H1 (cell line): Measurements from ENCODE around the gene ELL2. TPM values are rescaled to one million over a fixed set of nuclear protein-coding genes. Genes with fewer than 3 reads are reported as not detected.
A peak's percentile ranks its signal among the peaks of the same experiment; 100 is the strongest.

Experiments used
- KDM4A ChIP-seq: IDR thresholded peaks from one replicate; pipeline ENCODE4 v1.7.1; 2012; ENCODE audit warnings: low read depth, mild to moderate bottlenecking, moderate library complexity, low read length, inconsistent platforms; ENCODE audit not compliant: severe bottlenecking
- MAFK ChIP-seq: IDR thresholded peaks from 2 replicates; pipeline ENCODE4 v1.6.1; 2012; ENCODE audit warnings: low read depth, mild to moderate bottlenecking, improper control_type of control experiment, low read length
- NRF1 ChIP-seq: IDR thresholded peaks from 2 replicates; pipeline ENCODE4 v1.6.1; 2011; ENCODE audit warnings: mild to moderate bottlenecking, low read depth, low read length, improper control_type of control experiment
- SIN3A ChIP-seq, 2 experiments: IDR thresholded peaks in 1 of 2; conservative IDR thresholded peaks in 1 of 2; 2 replicates each; pipeline ENCODE4 v1.6.1; 2011 to 2012; ENCODE audit warnings: low read length in 2 of 2, improper control_type of control experiment in 1 of 2, low read depth in 1 of 2, mild to moderate bottlenecking in 1 of 2
- TAF7 ChIP-seq: optimal IDR thresholded peaks from 2 replicates; pipeline ENCODE3; 2011; ENCODE audit warnings: low read depth, mild to moderate bottlenecking, inconsistent platforms, low read length, moderate library complexity, borderline replicate concordance
- polyA plus RNA-seq, 7 experiments: library from polyadenylated mRNA; depleted of rRNA in 3 of 7; stranded (reverse) in 5 of 7; unstranded in 2 of 7; fragments of >200 nt in 5 of 7; fragments of 200-250 nt in 2 of 7; gene quantifications; 1 replicate in 5 of 7; 2 replicates in 1 of 7; 4 replicates in 1 of 7; pipeline versions ENCODE4 v1.2.1 to v1.2.3, GENCODE V29; 2011 to 2013; ENCODE audit warnings: missing spikeins in 2 of 7, mixed read lengths in 2 of 7
- total RNA-seq: library from RNA; stranded (reverse); fragmentation: NEBNext Ultra II Directional; extraction: Animal tissue kit (Norgen Biotek cat#: 25700); gene quantifications from 2 replicates; pipeline ENCODE4 v1.2.1, GENCODE V29; 2021
- TF ChIP-seq, protein P1 (sequence below): fragments of 300-600 bp; sonication (generic); IDR thresholded peaks from 2 replicates; pipeline ENCODE4 v1.7.1; 2012; ENCODE audit warnings: low read length, moderate library complexity, mild to moderate bottlenecking, inconsistent platforms; ENCODE audit not compliant: insufficient replicate concordance

The ELL2 gene
- total and polyA plus RNA-seq, 2 of the 8 experiments (the other 6 are each of a cell fraction or from before 2014, with no cell fraction given), result 6.3 to 29.4 TPM

DNA sequence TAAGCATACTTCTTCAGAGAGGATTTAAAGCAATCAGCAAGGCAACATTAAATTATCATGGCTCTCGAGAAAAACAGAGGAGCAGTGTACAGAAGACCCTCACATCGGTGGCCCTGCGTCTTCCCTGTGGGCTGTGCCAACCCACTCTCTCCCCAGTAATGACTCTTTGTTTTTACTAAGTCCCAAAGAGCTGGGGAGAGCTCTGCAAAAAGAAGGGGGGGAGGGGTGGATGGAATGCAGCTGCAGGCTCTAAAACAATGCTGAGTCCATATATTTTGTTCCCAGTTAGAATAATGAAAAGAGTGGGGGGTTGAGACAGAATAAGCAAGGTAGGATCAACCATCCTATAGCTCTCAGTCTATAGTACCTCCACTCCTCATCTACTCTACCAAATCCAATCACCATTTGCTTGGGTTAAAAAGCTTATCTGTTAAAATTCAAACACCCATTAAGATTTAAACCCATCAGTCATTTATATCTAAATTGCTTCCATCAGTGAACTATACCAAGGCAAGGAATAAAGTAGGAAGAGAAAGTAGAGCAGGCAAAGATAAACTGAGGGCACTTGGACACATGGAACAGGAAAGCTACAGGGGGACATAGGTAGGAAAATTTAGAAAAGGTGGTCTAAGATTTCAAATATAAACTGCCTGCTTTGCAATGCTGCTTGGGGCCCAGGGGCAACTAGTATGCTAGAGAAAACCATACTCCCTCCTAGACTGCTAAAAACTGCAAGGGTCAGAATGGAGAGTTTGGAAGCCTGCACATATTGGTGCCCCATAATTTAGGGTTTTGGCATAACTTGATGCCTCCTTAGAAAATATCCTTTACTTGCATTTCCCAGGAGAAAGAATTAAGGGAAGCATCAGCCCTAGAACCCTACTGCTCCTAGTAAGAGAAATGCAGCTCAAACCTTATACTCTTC lies 20.6 kb downstream of the ELL2 start (continued):
- TF ChIP-seq SIN3A (conservative IDR thresholded peaks at IDR 0.05 in 1 of 2, IDR thresholded peaks at IDR 0.05 in 1 of 2; ENCODE audit: low read depth in 1 of 2, low read length in 2 of 2), result no peak
- no peak for TF ChIP-seq NRF1
- TF ChIP-seq TAF7, result no peak
- TF ChIP-seq KDM4A, result no peak
- TF ChIP-seq, protein P1, sequence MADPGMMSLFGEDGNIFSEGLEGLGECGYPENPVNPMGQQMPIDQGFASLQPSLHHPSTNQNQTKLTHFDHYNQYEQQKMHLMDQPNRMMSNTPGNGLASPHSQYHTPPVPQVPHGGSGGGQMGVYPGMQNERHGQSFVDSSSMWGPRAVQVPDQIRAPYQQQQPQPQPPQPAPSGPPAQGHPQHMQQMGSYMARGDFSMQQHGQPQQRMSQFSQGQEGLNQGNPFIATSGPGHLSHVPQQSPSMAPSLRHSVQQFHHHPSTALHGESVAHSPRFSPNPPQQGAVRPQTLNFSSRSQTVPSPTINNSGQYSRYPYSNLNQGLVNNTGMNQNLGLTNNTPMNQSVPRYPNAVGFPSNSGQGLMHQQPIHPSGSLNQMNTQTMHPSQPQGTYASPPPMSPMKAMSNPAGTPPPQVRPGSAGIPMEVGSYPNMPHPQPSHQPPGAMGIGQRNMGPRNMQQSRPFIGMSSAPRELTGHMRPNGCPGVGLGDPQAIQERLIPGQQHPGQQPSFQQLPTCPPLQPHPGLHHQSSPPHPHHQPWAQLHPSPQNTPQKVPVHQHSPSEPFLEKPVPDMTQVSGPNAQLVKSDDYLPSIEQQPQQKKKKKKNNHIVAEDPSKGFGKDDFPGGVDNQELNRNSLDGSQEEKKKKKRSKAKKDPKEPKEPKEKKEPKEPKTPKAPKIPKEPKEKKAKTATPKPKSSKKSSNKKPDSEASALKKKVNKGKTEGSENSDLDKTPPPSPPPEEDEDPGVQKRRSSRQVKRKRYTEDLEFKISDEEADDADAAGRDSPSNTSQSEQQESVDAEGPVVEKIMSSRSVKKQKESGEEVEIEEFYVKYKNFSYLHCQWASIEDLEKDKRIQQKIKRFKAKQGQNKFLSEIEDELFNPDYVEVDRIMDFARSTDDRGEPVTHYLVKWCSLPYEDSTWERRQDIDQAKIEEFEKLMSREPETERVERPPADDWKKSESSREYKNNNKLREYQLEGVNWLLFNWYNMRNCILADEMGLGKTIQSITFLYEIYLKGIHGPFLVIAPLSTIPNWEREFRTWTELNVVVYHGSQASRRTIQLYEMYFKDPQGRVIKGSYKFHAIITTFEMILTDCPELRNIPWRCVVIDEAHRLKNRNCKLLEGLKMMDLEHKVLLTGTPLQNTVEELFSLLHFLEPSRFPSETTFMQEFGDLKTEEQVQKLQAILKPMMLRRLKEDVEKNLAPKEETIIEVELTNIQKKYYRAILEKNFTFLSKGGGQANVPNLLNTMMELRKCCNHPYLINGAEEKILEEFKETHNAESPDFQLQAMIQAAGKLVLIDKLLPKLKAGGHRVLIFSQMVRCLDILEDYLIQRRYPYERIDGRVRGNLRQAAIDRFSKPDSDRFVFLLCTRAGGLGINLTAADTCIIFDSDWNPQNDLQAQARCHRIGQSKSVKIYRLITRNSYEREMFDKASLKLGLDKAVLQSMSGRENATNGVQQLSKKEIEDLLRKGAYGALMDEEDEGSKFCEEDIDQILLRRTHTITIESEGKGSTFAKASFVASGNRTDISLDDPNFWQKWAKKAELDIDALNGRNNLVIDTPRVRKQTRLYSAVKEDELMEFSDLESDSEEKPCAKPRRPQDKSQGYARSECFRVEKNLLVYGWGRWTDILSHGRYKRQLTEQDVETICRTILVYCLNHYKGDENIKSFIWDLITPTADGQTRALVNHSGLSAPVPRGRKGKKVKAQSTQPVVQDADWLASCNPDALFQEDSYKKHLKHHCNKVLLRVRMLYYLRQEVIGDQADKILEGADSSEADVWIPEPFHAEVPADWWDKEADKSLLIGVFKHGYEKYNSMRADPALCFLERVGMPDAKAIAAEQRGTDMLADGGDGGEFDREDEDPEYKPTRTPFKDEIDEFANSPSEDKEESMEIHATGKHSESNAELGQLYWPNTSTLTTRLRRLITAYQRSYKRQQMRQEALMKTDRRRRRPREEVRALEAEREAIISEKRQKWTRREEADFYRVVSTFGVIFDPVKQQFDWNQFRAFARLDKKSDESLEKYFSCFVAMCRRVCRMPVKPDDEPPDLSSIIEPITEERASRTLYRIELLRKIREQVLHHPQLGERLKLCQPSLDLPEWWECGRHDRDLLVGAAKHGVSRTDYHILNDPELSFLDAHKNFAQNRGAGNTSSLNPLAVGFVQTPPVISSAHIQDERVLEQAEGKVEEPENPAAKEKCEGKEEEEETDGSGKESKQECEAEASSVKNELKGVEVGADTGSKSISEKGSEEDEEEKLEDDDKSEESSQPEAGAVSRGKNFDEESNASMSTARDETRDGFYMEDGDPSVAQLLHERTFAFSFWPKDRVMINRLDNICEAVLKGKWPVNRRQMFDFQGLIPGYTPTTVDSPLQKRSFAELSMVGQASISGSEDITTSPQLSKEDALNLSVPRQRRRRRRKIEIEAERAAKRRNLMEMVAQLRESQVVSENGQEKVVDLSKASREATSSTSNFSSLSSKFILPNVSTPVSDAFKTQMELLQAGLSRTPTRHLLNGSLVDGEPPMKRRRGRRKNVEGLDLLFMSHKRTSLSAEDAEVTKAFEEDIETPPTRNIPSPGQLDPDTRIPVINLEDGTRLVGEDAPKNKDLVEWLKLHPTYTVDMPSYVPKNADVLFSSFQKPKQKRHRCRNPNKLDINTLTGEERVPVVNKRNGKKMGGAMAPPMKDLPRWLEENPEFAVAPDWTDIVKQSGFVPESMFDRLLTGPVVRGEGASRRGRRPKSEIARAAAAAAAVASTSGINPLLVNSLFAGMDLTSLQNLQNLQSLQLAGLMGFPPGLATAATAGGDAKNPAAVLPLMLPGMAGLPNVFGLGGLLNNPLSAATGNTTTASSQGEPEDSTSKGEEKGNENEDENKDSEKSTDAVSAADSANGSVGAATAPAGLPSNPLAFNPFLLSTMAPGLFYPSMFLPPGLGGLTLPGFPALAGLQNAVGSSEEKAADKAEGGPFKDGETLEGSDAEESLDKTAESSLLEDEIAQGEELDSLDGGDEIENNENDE, result peak; percentile 38
- TF ChIP-seq MAFK, result peak; percentile 23; the same call in 1 of the 2 replicates
- TF ChIP-seq, all 59 proteins: peak for 6
